H7 (cell line): ENCODE data around the gene EHF. TPM values are rescaled to one million over a fixed set of nuclear protein-coding genes. Genes with fewer than 3 reads are reported as not detected.

Experiments used
- DNase-seq: peaks from one replicate; pipeline ENCODE4 v3.0.0; 2012
- H3K27me3 ChIP-seq: 2 replicates; pipeline ENCODE4 v1.6.0; 2011; ENCODE audit warnings: mild to moderate bottlenecking, low read length; ENCODE audit not compliant: control insufficient read depth, insufficient read depth
- H3K36me3 ChIP-seq: replicated peaks from 2 replicates; pipeline ENCODE4 v1.5.1; 2011; ENCODE audit warnings: low read length; ENCODE audit not compliant: control insufficient read depth, insufficient read depth
- H3K4me3 ChIP-seq: 2 replicates; pipeline ENCODE4 v1.5.1; 2011; ENCODE audit warnings: low read depth, mild to moderate bottlenecking, control low read depth, low read length, moderate library complexity; ENCODE audit not compliant: insufficient read depth
- total RNA-seq: library from RNA; depleted of rRNA; stranded (reverse); fragments of >200 nt; shearing (Covaris generic); gene quantifications from 2 replicates; pipeline ENCODE4 v1.2.3, GENCODE V29; 2014

EHF gene
- total RNA-seq, 1 experiment from 2014 or later, result 1.4 TPM

DNA sequence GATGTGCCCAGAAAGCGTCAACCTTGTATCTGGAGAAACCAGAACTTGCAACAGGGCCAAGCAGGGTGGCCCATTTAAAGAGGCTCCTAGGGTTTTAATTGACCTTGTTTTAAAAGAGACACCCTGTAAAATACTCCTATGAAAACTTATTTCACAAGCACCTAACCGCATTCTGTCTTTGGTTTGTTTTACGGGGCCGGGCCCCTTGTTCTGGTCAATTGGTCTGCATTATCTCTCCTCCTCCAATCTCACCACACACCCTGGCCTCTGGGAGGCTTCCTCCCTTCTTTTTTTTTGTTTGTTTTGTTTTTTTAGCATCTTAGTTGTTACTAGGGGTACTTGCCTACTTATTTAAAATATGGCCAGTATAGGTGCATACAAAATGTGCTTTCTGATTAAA lies 4.7 kb downstream of the EHF start:
- no peak overlapping the region for H3K4me3 ChIP-seq

GRCh38 chr11:34626393-34626792 lies 5.5 kb downstream of the EHF start:
- no peak overlapping the region for H3K4me3 ChIP-seq
- no peaks in the 10 kb centered on the region for H3K27me3 ChIP-seq
- H3K36me3 ChIP-seq, result no peaks in the 10 kb centered on the region
- DNase-seq, result no peak

More for the DNA sequence above, 4.7 kb downstream of the EHF start:
- no peak for DNase-seq
- Histone ChIP-seq H3K36me3 (no peaks in the 10 kb centered on the region), H3K27me3 (no peaks in the 10 kb centered on the region)

- no peak for DNase-seq
- no peaks in the 10 kb centered on the region for H3K27me3 ChIP-seq
- no peaks in the 10 kb centered on the region for H3K36me3 ChIP-seq
- no peak overlapping the region for H3K4me3 ChIP-seq
Observed at GRCh38 chr11:34627197-34627596, 6.3 kb downstream of the EHF start.

GRCh38 chr11:34629711-34630110 lies 8.8 kb downstream of the EHF start:
- no peaks in the 10 kb centered on the region for H3K36me3 ChIP-seq
- no peak for DNase-seq
- H3K4me3 ChIP-seq, result no peak overlapping the region
- no peaks in the 10 kb centered on the region for H3K27me3 ChIP-seq

GRCh38 chr11:34630544-34630943 lies 9.7 kb downstream of the EHF start:
- no peaks in the 10 kb centered on the region for H3K36me3 ChIP-seq
- H3K4me3 ChIP-seq, result no peak overlapping the region
- no peak for DNase-seq
- H3K27me3 ChIP-seq, result no peaks in the 10 kb centered on the region

DNA sequence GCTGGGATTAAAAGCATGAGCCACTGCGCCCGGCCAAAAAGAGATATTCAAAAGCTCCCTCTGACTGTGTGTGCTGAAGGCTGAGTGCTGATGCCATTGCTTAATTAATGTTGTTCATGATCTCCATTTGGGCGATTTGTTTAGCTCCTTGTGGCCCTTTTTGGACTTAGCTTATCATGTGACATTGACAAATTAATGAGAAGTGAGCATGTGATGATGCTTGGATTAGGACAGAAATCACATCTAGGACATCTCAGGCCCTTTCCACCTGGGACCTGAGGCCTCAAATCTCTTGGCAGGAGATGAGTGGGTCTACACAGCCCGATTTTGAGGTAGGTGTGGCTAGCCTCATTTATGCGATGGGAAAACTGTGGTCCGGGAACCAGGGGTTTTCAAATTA lies 10.4 kb downstream of the EHF start:
- no peaks in the 10 kb centered on the region for H3K36me3 ChIP-seq

GRCh38 chr11:34631737-34632104 lies 10.8 kb downstream of the EHF start:
- Histone ChIP-seq H3K36me3 (no peaks in the 10 kb centered on the region), H3K27me3 (no peaks in the 10 kb centered on the region), H3K4me3 (no peak overlapping the region)
- no peak for DNase-seq

More for the DNA sequence above, 10.4 kb downstream of the EHF start:
- no peak overlapping the region for H3K4me3 ChIP-seq
- DNase-seq, result no peak
- H3K27me3 ChIP-seq, result no peaks in the 10 kb centered on the region

- Histone ChIP-seq H3K4me3 (no peak overlapping the region), H3K27me3 (no peaks in the 10 kb centered on the region), H3K36me3 (no peaks in the 10 kb centered on the region)
- no peak for DNase-seq
Observed at GRCh38 chr11:34632105-34632791, 11.4 kb downstream of the EHF start.

DNA sequence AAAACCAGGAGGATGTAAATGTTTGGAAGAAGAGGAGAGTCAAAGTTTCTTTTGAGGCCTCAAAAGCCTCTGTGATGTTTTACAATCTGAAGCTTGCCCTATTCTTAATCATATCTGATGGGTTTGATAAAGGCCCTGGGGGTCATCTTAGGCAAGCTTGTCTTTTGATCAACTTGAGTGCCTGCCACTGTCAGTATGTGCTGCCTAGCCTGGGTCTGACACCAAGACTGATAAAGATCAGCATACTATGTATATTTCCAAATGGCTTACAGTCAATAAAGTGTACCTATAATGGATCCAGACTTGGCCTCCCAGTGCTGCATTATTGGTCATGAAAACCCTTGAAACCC lies 12.7 kb downstream of the EHF start:
- DNase-seq, result no peak
- no peaks in the 10 kb centered on the region for H3K27me3 ChIP-seq
- no peaks in the 10 kb centered on the region for H3K36me3 ChIP-seq
- H3K4me3 ChIP-seq, result no peak overlapping the region

DNA sequence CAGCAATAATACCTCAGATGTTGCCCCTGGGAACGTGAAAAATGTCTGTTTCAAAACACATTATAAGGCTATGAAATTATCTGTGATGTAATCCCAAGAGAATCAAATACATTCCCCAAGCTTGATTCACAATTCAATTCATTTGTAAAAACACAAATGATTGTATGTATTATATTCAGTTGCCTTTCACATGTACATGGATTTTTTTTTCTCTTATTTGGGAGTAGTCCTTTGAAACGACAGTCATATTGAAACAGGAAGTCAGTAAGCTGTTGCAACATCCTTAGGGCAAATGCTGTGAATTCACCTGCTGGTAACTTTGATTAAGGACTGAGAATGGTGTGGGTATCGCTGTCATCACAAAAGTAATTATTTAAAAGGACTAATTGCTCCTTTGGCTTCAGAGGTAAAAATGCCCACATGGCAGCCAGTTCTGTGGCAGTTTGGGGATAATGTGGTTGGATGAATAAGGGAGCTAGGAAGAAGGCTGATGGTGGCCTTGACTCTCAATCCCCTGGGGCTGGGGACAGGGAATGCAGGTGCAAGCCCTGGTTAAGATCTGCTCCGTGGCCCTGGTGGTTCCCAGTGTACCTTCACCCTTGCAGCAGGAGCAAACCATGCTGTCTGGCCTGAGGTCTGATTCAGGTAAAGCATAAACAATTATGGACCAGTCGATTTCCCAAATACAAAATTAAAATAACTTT lies 13.2 kb downstream of the EHF start:
- DNase-seq, result no peak
- Histone ChIP-seq H3K4me3 (no peak overlapping the region), H3K36me3 (no peaks in the 10 kb centered on the region), H3K27me3 (no peaks in the 10 kb centered on the region)

DNA sequence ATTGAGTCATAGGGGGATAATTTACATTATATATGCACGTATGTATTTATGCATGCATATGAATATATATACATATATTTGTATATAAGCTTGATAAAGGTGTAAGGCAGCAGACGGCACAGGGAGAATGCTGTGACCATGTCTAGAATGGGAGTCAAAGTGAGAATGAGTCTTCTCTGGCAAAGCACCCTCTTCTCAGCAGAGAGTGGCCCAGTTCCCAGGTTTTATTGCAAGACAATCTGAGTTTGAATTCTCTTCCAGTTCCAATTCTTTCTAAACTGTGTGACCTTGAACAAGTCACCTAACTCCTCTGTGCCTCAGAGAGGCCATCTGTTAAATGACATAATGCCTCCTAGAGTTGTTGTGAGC lies 13.8 kb downstream of the EHF start:
- no peaks in the 10 kb centered on the region for H3K36me3 ChIP-seq
- DNase-seq, result no peak
- H3K4me3 ChIP-seq, result no peak overlapping the region
- no peaks in the 10 kb centered on the region for H3K27me3 ChIP-seq

DNA sequence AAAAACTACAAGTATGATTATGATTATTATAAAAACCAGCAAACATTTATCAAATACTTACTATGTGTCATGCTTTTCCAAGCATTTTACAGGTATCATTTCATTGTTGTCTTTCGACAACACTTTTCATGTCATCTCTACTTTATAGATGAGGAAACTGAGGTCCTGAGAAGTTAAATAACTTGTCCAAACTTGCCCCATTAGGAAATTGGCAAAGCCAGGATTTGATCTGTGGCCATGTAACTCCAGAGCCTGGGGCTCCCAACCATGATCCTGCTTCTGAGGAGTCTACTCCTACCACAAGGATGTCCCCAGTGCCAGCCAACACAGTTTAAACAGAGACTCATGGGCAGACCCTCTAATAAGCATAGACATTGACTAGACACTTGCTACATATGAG lies 15.2 kb downstream of the EHF start:
- no peak for DNase-seq
- H3K36me3 ChIP-seq, result no peaks in the 10 kb centered on the region
- H3K27me3 ChIP-seq, result no peaks in the 10 kb centered on the region
- H3K4me3 ChIP-seq, result no peak overlapping the region

DNA sequence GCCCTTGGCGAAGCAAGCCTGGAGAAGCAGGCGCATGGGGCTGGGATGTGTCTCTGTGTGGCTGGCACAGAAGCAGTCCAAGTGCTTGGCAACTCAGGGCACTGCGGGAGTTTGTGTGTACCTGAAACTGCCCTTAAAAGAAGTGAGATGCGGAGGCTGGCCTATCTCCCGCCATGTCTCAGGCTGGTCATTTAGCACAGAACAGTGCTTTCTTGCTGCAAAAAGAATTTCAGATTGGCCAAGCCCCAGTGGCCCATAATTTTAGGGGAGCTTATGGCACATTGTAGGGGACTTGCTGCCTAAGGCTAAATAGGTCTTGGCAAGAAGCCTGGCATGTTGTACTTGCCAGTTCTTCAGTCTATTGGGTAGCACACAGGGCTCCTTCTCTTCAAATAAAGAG lies 16.4 kb downstream of the EHF start:
- Histone ChIP-seq H3K27me3 (no peaks in the 10 kb centered on the region), H3K4me3 (no peak overlapping the region), H3K36me3 (no peaks in the 10 kb centered on the region)
- DNase-seq, result no peak

- H3K27me3 ChIP-seq, result no peaks in the 10 kb centered on the region
- H3K4me3 ChIP-seq, result no peak overlapping the region
- DNase-seq, result no peak
- H3K36me3 ChIP-seq, result no peaks in the 10 kb centered on the region
Observed at GRCh38 chr11:34638897-34639296, 18.0 kb downstream of the EHF start.

DNA sequence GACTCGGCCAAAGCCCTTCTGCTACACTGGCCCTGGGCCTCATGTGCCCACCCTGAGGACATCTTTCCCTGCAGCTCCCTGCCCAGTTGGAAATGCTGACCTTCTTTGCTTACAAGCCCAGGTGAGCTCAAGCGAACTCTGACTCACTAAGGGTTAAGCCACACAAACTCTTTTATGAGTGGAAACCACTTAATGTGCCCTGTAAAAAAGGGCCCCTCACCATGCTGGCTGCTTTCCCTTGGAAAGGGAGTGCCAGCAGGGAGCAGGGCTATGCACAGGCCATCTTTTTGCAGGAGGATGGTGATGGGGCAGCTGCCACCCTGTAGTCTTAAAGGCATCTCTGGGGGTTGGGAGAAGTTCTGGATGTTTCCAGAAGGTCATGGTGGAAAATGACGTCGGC lies 18.7 kb downstream of the EHF start:
- Histone ChIP-seq H3K36me3 (no peaks in the 10 kb centered on the region), H3K4me3 (no peak overlapping the region), H3K27me3 (no peaks in the 10 kb centered on the region)
- no peak for DNase-seq
